ENCODE results near the gene CLCF1. TPM values are rescaled to one million over a fixed set of nuclear protein-coding genes. Genes with fewer than 3 reads are reported as not detected.

The CLCF1 gene
- total and polyA plus RNA-seq, 10 of the 15 experiments (the other 5 are each of a cell fraction or from before 2014, with no cell fraction given), result 0.16 to 2.1 (median 0.63) TPM; not detected in 1

GRCh38 chr11:67406420-67406968 is 33.1 kb upstream of the CLCF1 start:
- ATAC-seq, result no peak
- no peak overlapping the region for H2AFZ ChIP-seq (ENCODE audit: control insufficient read depth, low read depth, low read length)
- ChIA-PET POLR2A (interaction anchor here (0.7 to 3.0 kb wide), 4 partner anchors 13 to 78 kb away, joined by 3 to 12 read pairs (median 4); partner anchors contain the start of gene PTPRCAP), RAD21 (ENCODE audit: unreplicated experiment) (interaction anchor here (0.9 to 2.6 kb wide), 6 partner anchors 15 to 63 kb away, joined by 4 to 18 read pairs (median 5); partner anchors contain the start of genes PTPRCAP and RAD9A), SMC1A (ENCODE audit: uncharacterized antibody, unreplicated experiment) (interaction anchor here (0.7 to 3.1 kb wide), 6 partner anchors 14 to 99 kb away, joined by 3 to 11 read pairs (median 4); partner anchors contain the start of genes PTPRCAP and TMEM134), CTCF (interaction anchor here (1.0 to 1.9 kb wide), 3 partner anchors 14 to 63 kb away, joined by 4 to 7 read pairs (median 5); partner anchors contain the start of gene TMEM134)
- H3K79me2 ChIP-seq (ENCODE audit: control insufficient read depth, insufficient read depth, low read length), result peaks cover 34% of the 10 kb centered on the region
- H3K4me1 ChIP-seq (ENCODE audit: control insufficient read depth, insufficient read depth, low read length), result peaks cover 69% of the 10 kb centered on the region
- H3K27me3 ChIP-seq (replicated peaks in 1 of 2; ENCODE audit: control insufficient read depth in 2 of 2, insufficient read depth in 2 of 2, low read length in 1 of 2), result no peaks in the 10 kb centered on the region
- no peak overlapping the region; the same call in 1 of the 2 replicates for H3K27ac ChIP-seq (ENCODE audit: control insufficient read depth, insufficient read depth)
- WGBS (ENCODE audit: insufficient coverage, insufficient replicate concordance, low lambda C conversion rate, missing lambda C conversion rate), result 83% methylated on average over 17 of the region's 18 CpGs
- intact Hi-C loops (cut with micrococcal nuclease; ENCODE audit: unreplicated experiment), result no loop called here
- H3K9me3 ChIP-seq (replicated peaks; ENCODE audit: control insufficient read depth, insufficient read depth, low read length), result no peaks in the 10 kb centered on the region; the same call in 2 of the 3 replicates
- peak overlapping the region; percentile 15; the same call in 1 of the 2 replicates for H3K9ac ChIP-seq (ENCODE audit: control insufficient read depth, insufficient read depth, low read length)
- DNase-seq (ENCODE audit: low read depth, low spot score), result no peak
- in situ Hi-C loops (cut with MboI), result no loop called here
- H3K36me3 ChIP-seq (ENCODE audit: control insufficient read depth in 2 of 2, insufficient read depth in 2 of 2, low read length in 1 of 2), result no peaks in the 10 kb centered on the region
- 0 out of 2 replicates have a peak overlapping the region, but pooled peaks have one; percentile 30 for H3K4me3 ChIP-seq
- TF ChIP-seq CBX3 (IDR thresholded peaks at IDR 0.05; ENCODE audit: borderline replicate concordance, low read depth) (no peak), MYB (IDR thresholded peaks at IDR 0.05; ENCODE audit: borderline replicate concordance, low read depth, low read length) (no peak), SIX5 (IDR thresholded peaks at IDR 0.05; ENCODE audit: low read depth, low read length, severe bottlenecking) (no peak), ZSCAN29 (IDR thresholded peaks at IDR 0.05) (no peak), CUX1 (IDR thresholded peaks at IDR 0.05; ENCODE audit: insufficient replicate concordance, low read depth, low read length) (no peak), RUNX3 (IDR thresholded peaks at IDR 0.05; ENCODE audit: low read length) (no peak), PML (IDR thresholded peaks at IDR 0.05; ENCODE audit: low read length) (no peak), CREM (IDR thresholded peaks at IDR 0.05; ENCODE audit: low read depth) (no peak), KDM1A (IDR thresholded peaks at IDR 0.05; ENCODE audit: borderline replicate concordance) (no peak), MXI1 (IDR thresholded peaks at IDR 0.05; ENCODE audit: low read depth, low read length) (no peak), IKZF2 (IDR thresholded peaks at IDR 0.05) (no peak), JUND (IDR thresholded peaks at IDR 0.05; ENCODE audit: low read depth, low read length) (no peak), CEBPZ (IDR thresholded peaks at IDR 0.05; ENCODE audit: low read depth, low read length) (no peak), RBBP5 (conservative IDR thresholded peaks at IDR 0.05) (no peak), RCOR1 (conservative IDR thresholded peaks at IDR 0.05; ENCODE audit: low read depth, low read length) (no peak), CEBPB (IDR thresholded peaks at IDR 0.05; ENCODE audit: borderline replicate concordance in 1 of 2, low read depth in 2 of 2, low read length in 2 of 2) (no peak)
- BruUV-seq (replicated peaks), result no TSS peak
- no peak for FAIRE-seq
- H4K20me1 ChIP-seq (ENCODE audit: control insufficient read depth, insufficient read depth), result no peaks in the 10 kb centered on the region
- H3K4me2 ChIP-seq (ENCODE audit: control insufficient read depth, insufficient read depth), result peak overlapping the region; percentile 50; the same call in 1 of the 2 replicates
